Stimulated activated naive CD4-positive, alpha-beta T cell treated with Interleukin-2 at 50 U/mL for 16 hours (primary cell): ENCODE data around the gene HCLS1.
"Not testable (repeated sequence)": the region's sequence is repeated elsewhere in the genome, so short reads cannot be mapped to it uniquely, and the experiment has no call there.

Source experiments
- DNase-seq: peaks from one replicate; lab custom pipeline; 2025; lab: John Stamatoyannopoulos, UW

The HCLS1 gene, protein sequence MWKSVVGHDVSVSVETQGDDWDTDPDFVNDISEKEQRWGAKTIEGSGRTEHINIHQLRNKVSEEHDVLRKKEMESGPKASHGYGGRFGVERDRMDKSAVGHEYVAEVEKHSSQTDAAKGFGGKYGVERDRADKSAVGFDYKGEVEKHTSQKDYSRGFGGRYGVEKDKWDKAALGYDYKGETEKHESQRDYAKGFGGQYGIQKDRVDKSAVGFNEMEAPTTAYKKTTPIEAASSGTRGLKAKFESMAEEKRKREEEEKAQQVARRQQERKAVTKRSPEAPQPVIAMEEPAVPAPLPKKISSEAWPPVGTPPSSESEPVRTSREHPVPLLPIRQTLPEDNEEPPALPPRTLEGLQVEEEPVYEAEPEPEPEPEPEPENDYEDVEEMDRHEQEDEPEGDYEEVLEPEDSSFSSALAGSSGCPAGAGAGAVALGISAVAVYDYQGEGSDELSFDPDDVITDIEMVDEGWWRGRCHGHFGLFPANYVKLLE

GRCh38 chr3:121660356-121661171 lies at the start of gene HCLS1:
TSS of gene HCLS1 (minus strand) at chr3:121660903. CDS start at chr3:121658347, 2,556 bp downstream.
- peak; percentile 65 for DNase-seq

DNA sequence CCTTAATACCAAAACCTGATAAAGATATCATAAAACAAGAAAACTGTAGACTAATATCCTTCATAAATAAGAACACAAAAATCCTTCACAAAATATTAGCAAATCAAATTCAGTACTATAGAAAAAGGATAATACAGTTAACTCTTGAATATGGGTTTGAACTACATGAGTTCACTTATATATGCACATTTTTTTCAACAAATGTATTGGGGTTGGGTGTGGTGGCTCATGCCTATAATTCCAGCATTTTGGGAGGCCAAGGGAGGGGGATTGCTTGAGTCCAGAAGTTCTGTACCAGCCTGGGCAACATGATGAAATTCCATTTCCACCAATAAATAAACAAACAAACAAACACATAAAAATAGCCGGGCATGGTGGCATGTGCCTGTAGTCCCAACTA lies 49.6 kb upstream of the HCLS1 start:
- DNase-seq: no peak

GRCh38 chr3:121707531-121708273 lies 47.0 kb upstream of the HCLS1 start:
- DNase-seq: no peak

GRCh38 chr3:121705541-121705940 lies 44.8 kb upstream of the HCLS1 start:
- DNase-seq: no peak

DNA sequence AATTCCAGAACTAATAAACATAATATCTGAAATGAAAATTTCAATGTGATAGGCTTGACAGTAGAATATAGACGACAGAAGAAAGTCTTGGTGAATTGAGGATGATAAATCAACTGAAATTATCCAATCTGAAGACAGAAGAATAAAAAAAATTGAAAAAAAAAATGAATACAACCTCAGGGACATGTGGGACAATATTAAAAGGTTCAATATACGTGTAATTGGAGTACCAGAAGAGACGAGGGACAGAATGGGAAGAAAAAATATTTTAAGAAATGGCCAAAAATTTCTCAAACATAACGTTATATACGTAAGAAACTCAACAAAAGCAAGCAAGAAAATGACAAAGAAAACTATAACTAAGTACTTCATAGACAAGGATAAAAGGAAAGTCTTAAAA lies 43.3 kb upstream of the HCLS1 start:
- no peak for DNase-seq

DNA sequence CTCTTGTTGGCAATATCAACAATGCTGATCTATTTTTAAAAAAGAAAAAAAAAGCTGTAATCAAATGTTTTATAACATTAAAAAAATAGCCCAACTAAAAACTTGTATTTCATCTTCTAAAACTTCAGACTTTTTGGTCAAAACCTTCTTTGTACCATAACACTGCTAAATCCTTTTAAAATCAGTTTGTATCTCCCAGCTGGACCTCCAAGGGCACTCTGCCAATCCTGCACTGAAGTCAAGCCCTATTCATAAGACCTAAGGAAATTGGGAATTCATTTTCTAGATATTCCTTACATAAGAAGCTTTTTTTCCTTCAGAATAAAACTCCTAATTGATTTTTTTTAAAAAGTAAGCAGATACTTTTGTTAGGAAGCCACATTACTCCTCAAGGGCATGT lies 38.2 kb upstream of the HCLS1 start:
- no peak for DNase-seq

- no peak for DNase-seq
These were observed 37.8 kb upstream of the HCLS1 start for GRCh38 chr3:121698476-121698875.

DNA sequence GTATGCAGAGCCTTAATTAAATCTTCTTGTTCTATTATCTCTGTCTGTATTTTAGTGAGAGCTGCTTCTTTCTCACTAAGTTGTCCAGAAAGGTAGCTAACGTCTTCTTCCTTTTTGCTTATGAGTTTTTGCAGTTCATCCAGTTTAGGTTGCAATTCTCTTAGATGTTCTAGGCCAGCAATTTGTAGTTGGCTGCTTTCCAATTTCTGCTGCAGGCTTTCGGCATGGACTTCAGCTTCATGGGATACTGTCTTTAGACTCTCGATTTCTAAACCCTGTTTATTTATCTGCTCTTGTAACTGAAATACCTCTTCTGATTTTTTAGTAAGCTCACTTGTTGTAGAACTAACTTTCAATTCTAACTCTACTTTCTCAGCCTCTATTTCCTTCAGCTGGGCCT lies 35.5 kb upstream of the HCLS1 start:
- no peak for DNase-seq

GRCh38 chr3:121692010-121692699 lies 31.5 kb upstream of the HCLS1 start:
- no peak for DNase-seq

GRCh38 chr3:121690777-121691405 lies 30.2 kb upstream of the HCLS1 start:
- no peak for DNase-seq

- not testable (repeated sequence) for DNase-seq
These were observed 28.0 kb upstream of the HCLS1 start for GRCh38 chr3:121688747-121689146.

- no peak for DNase-seq
These were observed 21.1 kb upstream of the HCLS1 start for GRCh38 chr3:121681792-121682191.

GRCh38 chr3:121677141-121677540 lies 16.4 kb upstream of the HCLS1 start:
- no peak for DNase-seq

DNA sequence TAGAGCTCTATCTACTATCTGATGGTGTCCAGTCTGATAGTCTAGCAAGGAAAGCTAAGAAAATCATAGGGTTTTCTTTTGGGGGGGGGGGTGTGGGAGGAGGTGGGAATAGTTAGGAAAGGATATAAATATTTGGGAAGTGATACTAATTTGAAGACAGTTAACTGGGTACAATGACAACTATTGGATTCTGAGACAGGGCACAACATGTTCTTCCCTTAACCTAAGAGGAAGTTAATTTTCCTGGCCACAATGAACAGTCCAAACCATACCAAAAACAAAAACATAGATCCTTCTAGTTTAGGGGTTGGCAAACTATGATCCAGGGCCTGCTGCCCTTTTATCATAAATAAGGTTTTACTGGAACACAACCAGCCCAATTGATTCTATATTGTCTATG lies 10.0 kb upstream of the HCLS1 start:
- no peak for DNase-seq

DNA sequence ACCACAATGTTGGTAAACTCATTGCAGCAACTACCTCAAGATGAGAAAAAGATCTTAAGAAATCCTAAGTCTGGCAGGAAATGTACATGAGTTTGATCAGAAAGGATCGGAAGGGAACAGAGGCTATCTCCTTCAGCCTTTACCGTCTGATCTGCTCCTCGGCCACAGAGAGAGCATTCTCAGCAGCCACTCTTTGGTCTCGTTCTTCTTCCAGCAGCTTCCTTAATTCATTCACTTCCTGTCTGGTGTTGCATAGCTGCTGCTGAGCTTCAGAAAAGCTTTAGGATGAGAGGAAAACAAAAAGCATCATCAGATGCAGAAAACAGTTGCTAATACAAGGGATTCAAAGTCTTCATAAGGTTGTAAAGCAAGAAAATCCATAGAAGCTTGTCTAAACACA lies 6.6 kb upstream of the HCLS1 start:
- DNase-seq: no peak

- DNase-seq: no peak
These were observed 4.8 kb upstream of the HCLS1 start for GRCh38 chr3:121665488-121665887.

GRCh38 chr3:121663171-121663847 lies 2.6 kb upstream of the HCLS1 start:
- no peak for DNase-seq

DNA sequence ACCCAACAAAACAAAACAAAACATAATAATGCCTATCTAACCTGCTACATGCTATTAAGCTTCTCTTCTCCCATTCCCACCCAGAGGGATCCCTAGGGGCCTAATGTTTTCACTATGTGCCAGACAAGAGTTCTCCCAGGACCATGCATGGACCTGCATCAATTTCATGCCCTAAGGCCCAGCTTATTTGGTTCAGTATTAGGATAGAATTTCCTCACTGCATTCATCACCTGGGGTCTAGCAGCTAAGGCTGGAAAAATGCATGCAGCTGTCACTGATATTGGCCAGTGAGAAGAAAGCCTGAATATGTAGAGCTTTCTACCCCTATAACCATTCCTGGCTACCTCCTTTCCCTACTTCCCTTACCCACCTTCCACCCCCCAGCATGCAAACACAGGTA lies 2.0 kb upstream of the HCLS1 start:
- DNase-seq: no peak

GRCh38 chr3:121661376-121661775 lies 673 bp upstream of the HCLS1 start:
- no peak for DNase-seq

DNA sequence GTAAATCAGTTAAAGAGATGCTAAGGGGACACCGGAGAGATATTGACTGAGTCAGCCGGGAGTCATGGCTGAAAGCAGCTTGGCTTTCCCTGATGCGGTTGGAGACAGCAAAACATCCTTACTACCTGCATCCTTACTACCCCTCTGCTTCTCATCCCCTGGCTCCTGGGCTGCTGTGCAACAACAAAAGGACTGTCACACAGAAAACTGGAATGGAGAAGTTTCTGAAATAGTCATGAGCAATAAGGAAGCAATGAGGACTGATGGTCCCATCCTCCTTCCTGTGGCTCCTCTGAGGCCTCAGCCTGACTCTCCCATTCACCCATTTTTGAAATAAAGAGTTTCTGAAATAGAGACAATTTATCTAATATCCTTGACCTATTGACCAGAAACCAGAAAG lies 1.1 kb downstream of the HCLS1 start:
- DNase-seq: no peak
